ENCODE measurements around the gene DACH1.

GRCh38 chr13:71477735-71478134, 389.3 kb downstream of the DACH1 start:
- TF ChIP-seq CTCF (IDR thresholded peaks at IDR 0.05): no peak
- no peak for TF ChIP-seq POLR2A (IDR thresholded peaks at IDR 0.05)

All from esophagus squamous epithelium (tissue), 4 donors.